Esophagus muscularis mucosa (tissue), 3 donors: ENCODE results near the gene ZNF536.

Source experiments
- POLR2A ChIP-seq: fragments of 450-650 bp; IDR thresholded peaks from one replicate; pipeline ENCODE4 v1.6.1; 2017; ENCODE audit warnings: antibody characterized with exemption, moderate library complexity, mild to moderate bottlenecking, low read depth
- POLR2AphosphoS5 ChIP-seq, 2 donors: sonication (generic); formaldehyde crosslinking; IDR thresholded peaks; one replicate each; pipeline ENCODE4 v1.6.1; 2017; ENCODE audit warnings: antibody characterized with exemption in 2 of 2
- TF ChIP-seq, protein P1 (sequence below), 3 experiments: fragments of 200-600 bp in 2 of 3; fragments of 450-650 bp in 1 of 3; sonication (generic) in 2 of 3; IDR thresholded peaks; one replicate each; pipeline ENCODE4 v1.5.1; 2017 to 2019; ENCODE audit warnings: antibody characterized with exemption in 3 of 3, mild to moderate bottlenecking in 2 of 3, moderate library complexity in 1 of 3

DNA sequence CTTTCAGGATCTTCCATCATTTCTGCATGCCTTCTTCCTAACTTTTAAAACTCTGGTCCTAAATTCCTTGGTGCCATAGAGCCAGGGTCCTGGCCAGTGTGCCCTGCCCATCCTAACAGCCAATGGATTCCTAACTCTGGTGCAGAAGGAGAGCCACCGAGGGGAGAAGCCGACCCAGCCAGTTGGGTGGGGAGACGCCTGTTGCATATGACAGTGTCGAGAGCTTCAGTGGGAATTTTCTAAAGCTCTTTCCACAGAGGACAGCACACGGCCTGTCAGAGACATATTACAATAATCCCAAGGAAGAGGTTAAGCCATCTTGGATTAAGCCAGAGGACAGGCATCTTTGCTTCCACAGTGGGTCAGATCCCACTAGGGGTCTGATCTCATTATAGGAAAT lies 180.4 kb downstream of the ZNF536 start:
- TF ChIP-seq POLR2A (no peak), POLR2AphosphoS5 (IDR thresholded peaks at IDR 0.05) (no peak)
- TF ChIP-seq, protein P1, sequence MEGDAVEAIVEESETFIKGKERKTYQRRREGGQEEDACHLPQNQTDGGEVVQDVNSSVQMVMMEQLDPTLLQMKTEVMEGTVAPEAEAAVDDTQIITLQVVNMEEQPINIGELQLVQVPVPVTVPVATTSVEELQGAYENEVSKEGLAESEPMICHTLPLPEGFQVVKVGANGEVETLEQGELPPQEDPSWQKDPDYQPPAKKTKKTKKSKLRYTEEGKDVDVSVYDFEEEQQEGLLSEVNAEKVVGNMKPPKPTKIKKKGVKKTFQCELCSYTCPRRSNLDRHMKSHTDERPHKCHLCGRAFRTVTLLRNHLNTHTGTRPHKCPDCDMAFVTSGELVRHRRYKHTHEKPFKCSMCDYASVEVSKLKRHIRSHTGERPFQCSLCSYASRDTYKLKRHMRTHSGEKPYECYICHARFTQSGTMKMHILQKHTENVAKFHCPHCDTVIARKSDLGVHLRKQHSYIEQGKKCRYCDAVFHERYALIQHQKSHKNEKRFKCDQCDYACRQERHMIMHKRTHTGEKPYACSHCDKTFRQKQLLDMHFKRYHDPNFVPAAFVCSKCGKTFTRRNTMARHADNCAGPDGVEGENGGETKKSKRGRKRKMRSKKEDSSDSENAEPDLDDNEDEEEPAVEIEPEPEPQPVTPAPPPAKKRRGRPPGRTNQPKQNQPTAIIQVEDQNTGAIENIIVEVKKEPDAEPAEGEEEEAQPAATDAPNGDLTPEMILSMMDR (IDR thresholded peaks at IDR 0.05): no peak
